Right renal pelvis (tissue), 4 donors: ENCODE results near the gene KPTN. TPM values are rescaled to one million over a fixed set of nuclear protein-coding genes. Genes with fewer than 3 reads are reported as not detected.

ENCODE experiments used
- DNase-seq, 4 donors: peaks; one replicate each; pipeline ENCODE4 v3.0.0-alpha.2; 2013; ENCODE audit warnings: low read depth in 4 of 4, low spot score in 3 of 4, missing footprints in 1 of 4
- polyA plus RNA-seq, 4 donors: library from polyadenylated mRNA; unstranded; fragments of 120-200 nt; gene quantifications; one replicate each; pipeline ENCODE4 v1.2.1, GENCODE V29; 2013; ENCODE audit not compliant: insufficient read length in 4 of 4

Gene KPTN
- polyA plus RNA-seq, result 10 to 100 TPM; 10.9 to 12.8 (median 11.6) TPM

DNA sequence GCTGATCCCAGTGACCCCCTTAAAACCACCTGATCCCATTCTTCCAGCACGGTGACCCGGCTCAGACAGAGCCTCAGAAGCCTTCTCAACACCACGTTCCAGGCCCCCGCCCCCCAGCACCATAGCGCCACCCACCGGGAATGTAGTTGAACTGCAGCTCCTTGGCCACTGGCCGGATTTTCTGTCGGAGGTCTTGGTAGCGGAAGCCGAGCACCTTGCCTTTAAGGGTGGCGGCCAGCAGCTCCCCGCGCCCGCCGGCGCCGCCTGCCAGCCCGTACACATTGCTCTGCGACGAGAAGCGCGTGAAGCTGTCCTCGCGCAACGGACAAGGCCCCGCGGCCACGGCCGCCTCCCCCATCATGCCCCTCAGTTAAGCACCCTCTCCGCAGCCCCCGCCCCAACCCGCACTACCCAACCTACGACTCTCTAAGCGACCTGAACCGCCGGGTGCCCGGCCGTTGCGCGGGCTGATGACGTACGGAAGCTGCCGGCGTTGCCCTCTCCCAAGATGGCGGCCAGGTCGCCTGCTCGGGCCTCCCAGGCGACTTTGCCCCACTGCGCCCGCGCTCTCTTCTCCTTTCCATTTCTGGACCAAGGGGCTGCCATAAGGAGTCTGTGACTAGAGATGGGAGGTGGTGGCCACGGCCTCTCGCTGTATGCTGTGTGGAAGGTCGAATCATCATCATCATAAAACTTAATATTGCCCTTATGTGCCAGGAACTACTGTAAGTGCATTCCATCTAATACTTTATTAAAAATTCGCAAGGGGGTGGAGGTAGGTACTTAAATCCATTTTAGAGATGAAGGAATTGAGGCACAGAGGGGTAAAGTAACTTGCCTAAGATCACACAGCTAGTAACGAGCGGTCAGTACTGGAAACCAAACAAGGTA lies at the start of gene KPTN:
Gene KPTN (minus strand): TSS at position 420 of the 891 bp plus-strand sequence. CDS start 59 bp downstream, at position 361.
- peak; percentile 64 to 87 (median 78) for DNase-seq

DNA sequence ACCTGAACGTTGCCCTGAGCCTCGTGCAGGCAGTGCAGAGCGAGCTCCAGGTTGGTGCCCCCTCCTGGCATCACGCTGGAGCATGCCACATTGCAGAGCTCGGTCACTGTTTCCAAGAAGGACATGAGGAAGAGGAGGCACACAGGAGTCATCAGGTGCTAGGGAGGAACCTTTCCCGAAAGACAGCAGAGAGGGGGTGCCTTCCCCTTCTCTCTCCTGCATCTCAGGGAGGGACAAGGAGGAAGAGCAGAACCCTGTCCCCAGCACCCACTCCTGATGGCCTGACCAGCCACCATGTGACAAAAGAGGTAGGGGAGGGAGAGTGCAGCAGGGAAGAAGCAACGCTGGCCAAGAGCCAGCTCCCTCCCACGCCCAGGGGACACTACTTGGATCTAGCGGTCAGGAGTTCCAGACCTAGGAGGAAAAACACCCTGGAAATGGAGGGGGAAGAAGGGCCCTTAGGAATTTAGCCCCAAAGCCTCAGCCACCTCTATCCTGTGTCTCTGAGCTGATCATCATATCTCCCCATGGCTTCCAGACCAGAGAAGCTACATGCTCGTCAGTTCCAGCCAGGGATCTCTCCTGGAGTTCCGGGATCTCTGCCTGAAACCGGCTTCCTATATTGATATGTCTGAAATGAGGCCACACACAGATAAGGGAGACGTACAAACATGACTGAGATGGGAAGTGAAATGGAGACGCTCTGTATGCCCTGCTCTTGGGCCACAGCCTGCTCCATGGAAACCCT lies 47.8 kb upstream of the KPTN start:
- no peak for DNase-seq

- DNase-seq, result no peak
These were observed 45.2 kb upstream of the KPTN start for GRCh38 chr19:47529018-47529742.

DNA sequence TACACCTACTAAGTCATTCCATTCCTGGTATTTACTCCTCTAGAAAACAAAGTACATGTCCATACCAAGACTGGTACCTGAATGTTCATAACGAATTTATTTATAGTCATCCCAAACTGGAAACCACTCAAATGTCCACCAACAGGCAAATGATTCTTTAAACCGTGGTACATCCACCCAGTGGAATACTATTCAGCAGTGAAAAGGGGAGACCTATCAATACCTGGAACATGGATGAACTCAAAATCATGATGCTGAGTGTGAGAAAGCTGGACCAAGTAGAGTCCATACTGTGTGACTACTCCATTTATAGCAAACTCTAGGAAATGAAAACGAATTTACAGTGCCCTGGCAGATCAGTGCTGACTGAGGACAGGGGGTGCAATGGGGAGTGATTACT lies 42.8 kb upstream of the KPTN start:
- DNase-seq, result no peak

GRCh38 chr19:47523473-47523872 lies 39.5 kb upstream of the KPTN start:
- DNase-seq, result no peak

GRCh38 chr19:47521473-47522180 lies 37.6 kb upstream of the KPTN start:
- no peak for DNase-seq

DNA sequence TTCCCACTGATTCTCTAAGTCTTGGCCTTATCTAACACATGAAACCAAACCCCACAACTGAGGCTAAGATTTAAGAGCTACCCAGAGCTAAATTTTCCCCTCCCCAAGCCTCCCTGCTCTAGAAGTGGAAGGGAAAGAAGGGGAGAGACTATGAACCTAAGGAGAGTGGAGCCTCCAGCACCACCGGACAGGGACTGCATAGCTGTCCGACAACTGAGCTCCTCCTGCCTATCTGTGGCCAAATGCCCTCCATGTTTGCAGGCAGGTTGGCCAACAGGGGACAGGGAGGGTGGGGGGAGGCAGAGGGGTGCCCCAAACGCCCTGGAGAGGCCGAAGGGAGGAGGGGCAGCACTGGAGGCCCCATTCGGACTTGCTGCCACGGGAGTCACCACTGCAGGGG lies 36.8 kb upstream of the KPTN start:
- no peak for DNase-seq

DNA sequence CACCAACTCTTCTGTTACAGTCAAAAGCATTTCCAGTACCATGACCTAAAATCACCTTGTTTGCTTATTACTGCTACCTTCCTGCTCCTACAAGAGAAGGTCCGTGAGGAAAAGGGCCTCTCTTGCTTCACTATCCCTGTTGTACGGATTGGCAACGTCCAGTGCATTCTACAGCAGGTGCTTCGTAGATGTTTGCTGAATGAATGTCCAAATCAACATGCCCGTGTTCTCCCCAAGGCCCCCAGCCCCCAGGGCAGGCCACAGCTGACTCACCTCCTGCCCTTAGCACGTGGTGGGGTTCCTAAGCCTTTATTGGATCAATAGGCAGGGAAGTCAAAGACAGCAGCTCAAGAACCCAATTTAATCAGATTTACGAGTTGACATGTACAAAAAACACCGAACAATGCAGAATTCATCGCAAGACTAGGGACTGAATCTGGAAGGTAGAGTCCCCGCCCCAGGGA lies 36.4 kb upstream of the KPTN start:
- no peak for DNase-seq

GRCh38 chr19:47518854-47519253 lies 34.8 kb upstream of the KPTN start:
- no peak for DNase-seq

GRCh38 chr19:47518139-47518538 lies 34.1 kb upstream of the KPTN start:
- no peak for DNase-seq

- DNase-seq, result peak; percentile 99
These were observed 31.0 kb upstream of the KPTN start, which contains the start of gene NAPA for GRCh38 chr19:47514869-47515588. Gene NAPA, minus strand, starts transcription at chr19:47515063. Its CDS starts 123 bp downstream, at chr19:47514940.

GRCh38 chr19:47514151-47514868 lies 30.3 kb upstream of the KPTN start:
- no peak for DNase-seq

- DNase-seq, result no peak
These were observed 28.9 kb upstream of the KPTN start for GRCh38 chr19:47512948-47513319.

DNA sequence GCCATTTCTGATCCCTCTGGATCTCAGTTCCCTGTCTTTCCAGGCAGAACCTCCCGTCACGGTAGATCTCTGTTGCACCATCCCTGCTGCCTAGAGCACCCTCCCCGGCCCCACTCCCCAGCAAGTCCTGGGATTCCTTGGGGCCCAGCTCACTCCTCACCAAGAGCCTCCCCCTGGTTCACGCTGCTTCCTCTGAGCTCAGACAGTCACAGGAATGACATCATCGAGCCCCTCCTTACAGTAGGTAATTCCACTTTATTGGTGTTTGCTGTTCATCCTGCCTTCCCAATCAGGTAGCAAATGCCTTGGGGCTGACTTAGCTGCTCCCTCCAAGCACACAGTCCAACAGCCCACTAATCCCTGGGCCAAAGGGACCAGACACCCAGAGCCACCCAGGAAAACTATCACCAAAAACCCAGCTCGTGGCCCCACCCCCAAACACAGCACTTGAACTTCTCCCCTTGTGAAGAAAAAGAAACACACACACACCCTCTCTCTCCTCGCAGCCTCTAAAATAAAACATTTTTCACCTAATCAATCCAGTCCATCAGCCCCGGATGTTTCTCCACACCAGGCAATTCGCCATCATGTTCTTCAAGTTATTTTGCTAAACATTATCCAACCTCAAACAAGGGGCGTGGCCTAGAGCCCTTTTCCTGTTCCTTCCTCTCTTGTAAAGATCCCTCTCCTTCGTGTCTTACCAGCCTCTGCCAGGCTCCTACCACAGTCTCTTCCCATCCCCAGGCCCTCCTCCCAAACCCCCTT lies 28.3 kb upstream of the KPTN start:
- DNase-seq, result no peak

DNA sequence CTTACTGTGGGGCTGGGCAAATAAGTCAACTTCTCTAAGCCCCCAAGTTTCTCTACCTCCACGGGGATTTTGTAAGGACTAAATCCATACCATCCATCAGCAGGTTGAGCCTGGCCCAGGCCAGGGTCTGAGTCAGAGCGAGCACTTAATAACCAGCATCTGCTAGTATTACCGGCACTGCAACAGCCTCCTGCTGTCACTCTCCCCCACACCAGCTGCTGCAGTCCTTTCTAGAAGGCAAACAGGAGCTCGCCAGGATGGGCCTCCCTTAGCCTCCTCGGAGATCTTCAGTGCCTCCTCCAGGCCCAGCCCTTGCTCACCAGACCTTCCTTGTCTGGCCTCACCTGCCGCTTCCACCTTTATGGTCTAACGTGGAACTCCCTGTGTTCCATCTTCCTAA lies 27.7 kb upstream of the KPTN start:
- no peak for DNase-seq

GRCh38 chr19:47511128-47511517 lies 27.1 kb upstream of the KPTN start:
- DNase-seq, result no peak

- DNase-seq, result no peak
These were observed 26.6 kb upstream of the KPTN start for GRCh38 chr19:47510516-47511127.

DNA sequence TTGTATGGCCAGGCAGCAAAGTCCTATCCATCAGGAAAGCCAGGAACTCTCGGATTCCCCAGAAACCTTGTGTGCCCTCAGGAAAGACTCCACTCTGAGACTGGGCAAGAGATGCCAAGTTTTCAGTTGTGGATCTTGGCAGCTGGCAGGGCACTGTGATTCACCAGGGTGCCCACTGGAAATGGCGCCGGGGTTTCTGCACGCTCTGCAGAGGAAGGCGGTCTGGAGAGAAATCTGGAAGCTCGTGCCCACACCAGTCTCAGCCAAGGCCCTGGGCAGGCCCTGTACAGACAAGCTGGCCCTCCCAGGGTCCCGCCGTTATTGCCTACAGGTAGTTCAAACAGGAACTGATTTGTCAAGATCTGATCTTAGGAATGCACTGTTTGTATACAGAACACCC lies 26.0 kb upstream of the KPTN start:
- no peak for DNase-seq
